Activated naive CD8-positive, alpha-beta T cell treated with anti-CD3 and anti-CD28 coated beads for 36 hours (primary cell): Measurements from ENCODE around the gene NLRP3. TPM values are rescaled to one million over a fixed set of nuclear protein-coding genes. Genes with fewer than 3 reads are reported as not detected.

ENCODE experiments used
- DNase-seq: peaks from one replicate; pipeline ENCODE4 v3.0.0; 2021
- H3K27ac Mint-ChIP-seq: one replicate; pipeline ENCODE4 v1.8.0; 2022; ENCODE audit warnings: mild to moderate bottlenecking, moderate library complexity, mixed read lengths
- H3K27me3 Mint-ChIP-seq: one replicate; pipeline ENCODE4 v1.8.0; 2022; ENCODE audit warnings: mild to moderate bottlenecking, mixed read lengths
- H3K36me3 Mint-ChIP-seq: one replicate; pipeline ENCODE4 v1.8.0; 2021; ENCODE audit warnings: mild to moderate bottlenecking, mixed read lengths
- H3K4me1 Mint-ChIP-seq: one replicate; pipeline ENCODE4 v1.8.0; 2021; ENCODE audit warnings: mixed read lengths
- H3K4me3 Mint-ChIP-seq: one replicate; pipeline ENCODE4 v1.8.0; 2022; ENCODE audit warnings: mild to moderate bottlenecking, moderate library complexity, mixed read lengths
- H3K9me3 Mint-ChIP-seq: one replicate; pipeline ENCODE4 v1.8.0; 2022; ENCODE audit warnings: mixed read lengths
- total RNA-seq, 2 experiments: library from RNA; stranded (reverse); gene quantifications; one replicate each; pipeline ENCODE4 v1.2.3, GENCODE V29; 2021

NLRP3 gene
- total RNA-seq, 2 experiments from 2014 or later, result 8.5 to 9.1 TPM

GRCh38 chr1:247409869-247410544 lies 6.0 kb upstream of the NLRP3 start:
- Mint-ChIP-seq H3K36me3 (no peaks in the 10 kb centered on the region), H3K4me1 (peaks cover 52% of the 10 kb centered on the region), H3K9me3 (peaks cover 6% of the 10 kb centered on the region), H3K4me3 (peak overlapping the region; percentile 43), H3K27ac (peak overlapping the region; percentile 89), H3K27me3 (no peaks in the 10 kb centered on the region)
- peak; percentile 70 for DNase-seq

- Mint-ChIP-seq H3K27ac (no peak overlapping the region), H3K36me3 (peaks cover 3% of the 10 kb centered on the region), H3K27me3 (no peaks in the 10 kb centered on the region), H3K4me3 (no peak overlapping the region), H3K9me3 (peaks cover 4% of the 10 kb centered on the region), H3K4me1 (peaks cover 64% of the 10 kb centered on the region)
- no peak for DNase-seq
Measured at GRCh38 chr1:247411621-247412327, 4.2 kb upstream of the NLRP3 start.

- H3K4me3 Mint-ChIP-seq, result peak overlapping the region; percentile 55
- H3K36me3 Mint-ChIP-seq, result peaks cover 35% of the 10 kb centered on the region
- peaks cover 62% of the 10 kb centered on the region for H3K4me1 Mint-ChIP-seq
- no peaks in the 10 kb centered on the region for H3K9me3 Mint-ChIP-seq
- H3K27ac Mint-ChIP-seq, result no peak overlapping the region
- DNase-seq, result no peak
- H3K27me3 Mint-ChIP-seq, result no peaks in the 10 kb centered on the region
Measured at GRCh38 chr1:247417831-247418230, 1.9 kb downstream of the NLRP3 start.

- no peaks in the 10 kb centered on the region for H3K9me3 Mint-ChIP-seq
- H3K27ac Mint-ChIP-seq, result no peak overlapping the region
- no peaks in the 10 kb centered on the region for H3K27me3 Mint-ChIP-seq
- H3K4me1 Mint-ChIP-seq, result peaks cover 58% of the 10 kb centered on the region
- no peak for DNase-seq
- peak overlapping the region; percentile 40 for H3K4me3 Mint-ChIP-seq
- H3K36me3 Mint-ChIP-seq, result peaks cover 48% of the 10 kb centered on the region
Measured at GRCh38 chr1:247419336-247419735, 3.4 kb downstream of the NLRP3 start.

GRCh38 chr1:247421074-247421473 lies 5.1 kb downstream of the NLRP3 start:
- H3K4me3 Mint-ChIP-seq, result peak overlapping the region; percentile 4
- peak; percentile 30 for DNase-seq
- peak overlapping the region; percentile 1 for H3K27ac Mint-ChIP-seq
- no peaks in the 10 kb centered on the region for H3K27me3 Mint-ChIP-seq
- H3K36me3 Mint-ChIP-seq, result peaks cover 60% of the 10 kb centered on the region
- H3K9me3 Mint-ChIP-seq, result no peaks in the 10 kb centered on the region
- H3K4me1 Mint-ChIP-seq, result peaks cover 47% of the 10 kb centered on the region

GRCh38 chr1:247429496-247429895 lies 13.5 kb downstream of the NLRP3 start:
- Mint-ChIP-seq H3K36me3 (peaks cover 25% of the 10 kb centered on the region), H3K4me3 (no peak overlapping the region)

GRCh38 chr1:247430434-247430833 lies 14.5 kb downstream of the NLRP3 start:
- Mint-ChIP-seq H3K4me3 (no peak overlapping the region), H3K27me3 (no peaks in the 10 kb centered on the region), H3K36me3 (peaks cover 22% of the 10 kb centered on the region), H3K4me1 (peaks cover 6% of the 10 kb centered on the region), H3K27ac (no peak overlapping the region), H3K9me3 (no peaks in the 10 kb centered on the region)
- DNase-seq, result no peak

More at GRCh38 chr1:247429496-247429895, 13.5 kb downstream of the NLRP3 start:
- peaks cover 4% of the 10 kb centered on the region for H3K4me1 Mint-ChIP-seq
- no peaks in the 10 kb centered on the region for H3K27me3 Mint-ChIP-seq
- H3K27ac Mint-ChIP-seq, result no peak overlapping the region
- H3K9me3 Mint-ChIP-seq, result no peaks in the 10 kb centered on the region
- no peak for DNase-seq

GRCh38 chr1:247431643-247432042 lies 15.7 kb downstream of the NLRP3 start:
- H3K4me1 Mint-ChIP-seq, result peaks cover 6% of the 10 kb centered on the region
- H3K27ac Mint-ChIP-seq, result no peak overlapping the region
- H3K27me3 Mint-ChIP-seq, result no peaks in the 10 kb centered on the region
- no peaks in the 10 kb centered on the region for H3K9me3 Mint-ChIP-seq
- peaks cover 22% of the 10 kb centered on the region for H3K36me3 Mint-ChIP-seq
- no peak for DNase-seq
- no peak overlapping the region for H3K4me3 Mint-ChIP-seq

GRCh38 chr1:247434005-247434404 lies 18.0 kb downstream of the NLRP3 start:
- no peak for DNase-seq
- Mint-ChIP-seq H3K36me3 (peaks cover 36% of the 10 kb centered on the region), H3K27ac (no peak overlapping the region), H3K4me1 (peaks cover 6% of the 10 kb centered on the region), H3K27me3 (no peaks in the 10 kb centered on the region), H3K4me3 (no peak overlapping the region), H3K9me3 (no peaks in the 10 kb centered on the region)

- H3K4me1 Mint-ChIP-seq, result peaks cover 8% of the 10 kb centered on the region
- DNase-seq, result no peak
- no peaks in the 10 kb centered on the region for H3K9me3 Mint-ChIP-seq
- no peak overlapping the region for H3K4me3 Mint-ChIP-seq
- peaks cover 41% of the 10 kb centered on the region for H3K36me3 Mint-ChIP-seq
- H3K27me3 Mint-ChIP-seq, result no peaks in the 10 kb centered on the region
- no peak overlapping the region for H3K27ac Mint-ChIP-seq
Measured at GRCh38 chr1:247435030-247435758, 19.2 kb downstream of the NLRP3 start.

GRCh38 chr1:247435759-247436147 lies 19.8 kb downstream of the NLRP3 start:
- no peak overlapping the region for H3K27ac Mint-ChIP-seq
- no peak overlapping the region for H3K4me3 Mint-ChIP-seq
- H3K27me3 Mint-ChIP-seq, result no peaks in the 10 kb centered on the region
- H3K36me3 Mint-ChIP-seq, result peaks cover 47% of the 10 kb centered on the region
- no peaks in the 10 kb centered on the region for H3K9me3 Mint-ChIP-seq
- no peak for DNase-seq
- peaks cover 12% of the 10 kb centered on the region for H3K4me1 Mint-ChIP-seq

- DNase-seq, result no peak
- Mint-ChIP-seq H3K36me3 (peaks cover 40% of the 10 kb centered on the region), H3K4me1 (peaks cover 12% of the 10 kb centered on the region), H3K4me3 (no peak overlapping the region), H3K27ac (no peak overlapping the region), H3K27me3 (no peaks in the 10 kb centered on the region), H3K9me3 (no peaks in the 10 kb centered on the region)
Measured at GRCh38 chr1:247437551-247438505, 21.9 kb downstream of the NLRP3 start.

- no peak overlapping the region for H3K27ac Mint-ChIP-seq
- DNase-seq, result no peak
- H3K4me1 Mint-ChIP-seq, result peaks cover 12% of the 10 kb centered on the region
- peaks cover 43% of the 10 kb centered on the region for H3K36me3 Mint-ChIP-seq
- no peaks in the 10 kb centered on the region for H3K27me3 Mint-ChIP-seq
- H3K4me3 Mint-ChIP-seq, result no peak overlapping the region
- H3K9me3 Mint-ChIP-seq, result no peaks in the 10 kb centered on the region
Measured at GRCh38 chr1:247440001-247440620, 24.1 kb downstream of the NLRP3 start.

GRCh38 chr1:247441606-247442005 lies 25.6 kb downstream of the NLRP3 start:
- H3K27me3 Mint-ChIP-seq, result no peaks in the 10 kb centered on the region
- peaks cover 8% of the 10 kb centered on the region for H3K4me1 Mint-ChIP-seq
- H3K9me3 Mint-ChIP-seq, result no peaks in the 10 kb centered on the region
- DNase-seq, result no peak
- no peak overlapping the region for H3K4me3 Mint-ChIP-seq
- H3K27ac Mint-ChIP-seq, result no peak overlapping the region
- peaks cover 48% of the 10 kb centered on the region for H3K36me3 Mint-ChIP-seq
